ENCODE data around the gene ZHX3. TPM values are rescaled to one million over a fixed set of nuclear protein-coding genes. Genes with fewer than 3 reads are reported as not detected.

The ZHX3 gene
- total RNA-seq, 2 experiments from 2014 or later, result 12.8 to 15.4 TPM

GRCh38 chr20:41350408-41350962 lies 33.0 kb upstream of the ZHX3 start:
- intact Hi-C loops (cut with DNase I, micrococcal nuclease), result no loop called here
- ChIA-PET POLR2A (interaction anchor here (0.6 to 0.7 kb wide), 2 partner anchors 35 to 98 kb away, joined by 3 to 5 read pairs; no protein-coding TSS in a partner anchor), CTCF (interaction anchor here (0.6 to 0.7 kb wide), 2 partner anchors 17 to 121 kb away, joined by 3 read pairs; no protein-coding TSS in a partner anchor)
- DNase-seq (no peak), ATAC-seq (no peak)
- Mint-ChIP-seq H3K27me3 (no peaks in the 10 kb centered on the region), H3K27ac (no peak overlapping the region), H3K4me3 (no peak overlapping the region), H3K9me3 (ENCODE audit: low read depth) (no peaks in the 10 kb centered on the region), H3K4me1 (no peaks in the 10 kb centered on the region), H3K36me3 (ENCODE audit: low read depth) (no peaks in the 10 kb centered on the region)

DNA sequence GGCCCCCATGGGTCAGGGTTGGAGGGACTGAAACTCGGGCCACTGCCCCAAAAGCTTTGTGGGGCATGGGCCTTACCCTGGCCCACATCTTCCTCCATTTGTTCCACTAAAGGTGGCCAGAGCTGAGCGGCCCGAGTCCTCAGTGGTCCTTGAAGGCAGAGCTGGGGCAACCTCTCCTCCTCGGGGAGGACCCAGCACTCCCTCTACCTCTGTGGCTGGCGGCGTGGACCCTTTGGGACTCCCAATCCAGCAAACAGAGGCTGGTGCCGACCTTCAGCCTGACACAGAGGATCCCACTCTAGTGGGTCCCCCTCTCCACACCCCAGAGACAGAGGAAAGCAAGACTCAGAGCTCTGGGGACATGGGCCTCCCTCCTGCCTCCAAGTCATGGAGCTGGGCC lies 32.4 kb upstream of the ZHX3 start:
- DNase-seq (no peak), ATAC-seq (no peak)
- ChIA-PET CTCF (no interaction called here), POLR2A (no interaction called here)
- Mint-ChIP-seq H3K4me1 (no peaks in the 10 kb centered on the region), H3K9me3 (ENCODE audit: low read depth) (no peaks in the 10 kb centered on the region), H3K36me3 (ENCODE audit: low read depth) (no peaks in the 10 kb centered on the region), H3K27me3 (no peaks in the 10 kb centered on the region), H3K27ac (no peak overlapping the region), H3K4me3 (no peak overlapping the region)
- intact Hi-C loops (cut with DNase I, micrococcal nuclease), result no loop called here

DNA sequence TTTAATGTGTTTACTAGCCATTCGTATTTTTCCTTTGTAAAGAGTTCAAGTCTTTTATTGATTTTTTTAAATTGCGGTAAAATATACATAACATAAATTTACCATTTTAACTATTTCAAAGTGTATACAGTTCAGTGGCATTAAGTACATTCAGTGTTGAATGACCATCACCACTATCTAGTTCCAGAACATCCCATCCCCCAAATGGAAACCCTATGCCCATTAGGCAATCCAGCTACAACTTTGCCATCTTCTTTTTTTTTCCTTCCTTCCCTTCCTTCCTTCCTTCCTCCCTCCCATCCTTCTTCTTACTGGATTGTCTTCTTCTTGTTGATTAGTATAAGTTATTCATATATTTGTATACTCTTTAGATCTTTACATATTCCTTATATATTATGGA lies 31.7 kb upstream of the ZHX3 start:
- H3K4me3 Mint-ChIP-seq, result no peak overlapping the region
- H3K9me3 Mint-ChIP-seq (ENCODE audit: low read depth), result no peaks in the 10 kb centered on the region
- DNase-seq (no peak), ATAC-seq (no peak)
- CTCF ChIA-PET, result no interaction called here
- no peaks in the 10 kb centered on the region for H3K27me3 Mint-ChIP-seq
- H3K36me3 Mint-ChIP-seq (ENCODE audit: low read depth), result no peaks in the 10 kb centered on the region
- H3K27ac Mint-ChIP-seq, result no peak overlapping the region
- no peaks in the 10 kb centered on the region for H3K4me1 Mint-ChIP-seq
- intact Hi-C loops (cut with DNase I, micrococcal nuclease), result no loop called here
- POLR2A ChIA-PET, result no interaction called here

GRCh38 chr20:41348430-41349172 lies 31.1 kb upstream of the ZHX3 start:
- Mint-ChIP-seq H3K4me1 (no peaks in the 10 kb centered on the region), H3K4me3 (no peak overlapping the region), H3K27ac (no peak overlapping the region), H3K9me3 (ENCODE audit: low read depth) (no peaks in the 10 kb centered on the region), H3K27me3 (no peaks in the 10 kb centered on the region), H3K36me3 (ENCODE audit: low read depth) (no peaks in the 10 kb centered on the region)
- intact Hi-C loops (cut with DNase I, micrococcal nuclease), result no loop called here
- CTCF ChIA-PET, result no interaction called here
- ATAC-seq (no peak), DNase-seq (no peak)
- POLR2A ChIA-PET, result no interaction called here

GRCh38 chr20:41347523-41348429 lies 30.2 kb upstream of the ZHX3 start:
- Mint-ChIP-seq H3K9me3 (ENCODE audit: low read depth) (no peaks in the 10 kb centered on the region), H3K27me3 (no peaks in the 10 kb centered on the region), H3K4me1 (no peaks in the 10 kb centered on the region), H3K36me3 (ENCODE audit: low read depth) (no peaks in the 10 kb centered on the region), H3K4me3 (no peak overlapping the region), H3K27ac (no peak overlapping the region)
- no peak for ATAC-seq
- ChIA-PET CTCF (interaction anchor here (0.7 to 0.9 kb wide), 3 partner anchors 9 to 1310 kb away, joined by 3 read pairs; no protein-coding TSS in a partner anchor), POLR2A (no interaction called here)
- intact Hi-C loops (cut with DNase I, micrococcal nuclease), result no loop called here
- no peak for DNase-seq

- H3K4me3 Mint-ChIP-seq, result no peak overlapping the region
- ChIA-PET POLR2A (no interaction called here), CTCF (no interaction called here)
- ATAC-seq, result no peak
- no peaks in the 10 kb centered on the region for H3K9me3 Mint-ChIP-seq (ENCODE audit: low read depth)
- no peak overlapping the region for H3K27ac Mint-ChIP-seq
- H3K27me3 Mint-ChIP-seq, result no peaks in the 10 kb centered on the region
- intact Hi-C loops (cut with DNase I, micrococcal nuclease), result no loop called here
- no peaks in the 10 kb centered on the region for H3K4me1 Mint-ChIP-seq
- no peak for DNase-seq
- no peaks in the 10 kb centered on the region for H3K36me3 Mint-ChIP-seq (ENCODE audit: low read depth)
Measured at GRCh38 chr20:41345729-41346067, 28.2 kb upstream of the ZHX3 start.

DNA sequence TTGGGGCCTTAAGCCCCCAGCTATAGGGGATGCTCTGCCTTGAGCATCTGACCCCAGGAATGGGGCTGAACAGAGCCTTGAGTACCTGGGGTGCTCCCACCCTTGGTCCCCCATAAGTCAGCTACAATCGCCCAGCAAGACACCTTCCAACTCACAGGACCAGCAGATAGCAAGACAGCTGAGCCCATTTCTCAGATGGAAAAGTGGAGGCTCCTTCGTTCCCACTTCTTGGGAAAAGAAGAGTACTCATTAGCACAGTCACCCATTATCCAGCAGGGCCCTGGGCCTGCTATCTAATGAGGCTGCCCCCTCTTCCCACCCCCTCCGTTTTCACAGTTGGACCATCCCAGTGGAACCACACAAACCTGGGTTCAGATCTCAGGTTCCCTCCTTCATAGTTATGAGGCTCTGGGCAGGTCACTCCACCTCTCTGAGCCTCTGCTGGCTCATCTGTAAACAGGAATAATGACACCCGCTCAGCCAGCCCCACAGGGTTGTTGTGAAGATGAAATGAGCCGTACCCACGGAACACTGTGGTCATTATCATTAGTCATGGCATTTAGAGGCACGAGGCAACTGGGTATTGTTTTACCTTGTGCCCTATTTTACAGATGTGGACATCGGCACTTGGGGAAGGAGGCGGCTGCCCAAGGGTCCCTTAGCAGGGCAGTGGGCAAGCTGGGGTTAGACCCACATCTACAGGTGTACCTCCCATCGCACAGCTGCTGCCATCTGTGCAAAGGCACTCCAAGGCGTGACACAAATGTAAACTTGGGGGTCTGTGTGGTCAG lies 27.6 kb upstream of the ZHX3 start:
- Mint-ChIP-seq H3K4me1 (peaks cover 5% of the 10 kb centered on the region), H3K36me3 (ENCODE audit: low read depth) (no peaks in the 10 kb centered on the region), H3K9me3 (ENCODE audit: low read depth) (no peaks in the 10 kb centered on the region), H3K27ac (no peak overlapping the region), H3K27me3 (no peaks in the 10 kb centered on the region), H3K4me3 (no peak overlapping the region)
- DNase-seq (no peak), ATAC-seq (no peak)
- intact Hi-C loops (cut with DNase I, micrococcal nuclease), result loop anchor here in 1 of 2 experiments (5.0 kb wide), 1 partner anchor 113 kb away; no protein-coding TSS in a partner anchor
- CTCF ChIA-PET, result interaction anchor here (0.7 to 1.5 kb wide), 4 partner anchors 55 to 556 kb away, joined by 3 to 5 read pairs (median 4); no protein-coding TSS in a partner anchor
- POLR2A ChIA-PET, result no interaction called here

DNA sequence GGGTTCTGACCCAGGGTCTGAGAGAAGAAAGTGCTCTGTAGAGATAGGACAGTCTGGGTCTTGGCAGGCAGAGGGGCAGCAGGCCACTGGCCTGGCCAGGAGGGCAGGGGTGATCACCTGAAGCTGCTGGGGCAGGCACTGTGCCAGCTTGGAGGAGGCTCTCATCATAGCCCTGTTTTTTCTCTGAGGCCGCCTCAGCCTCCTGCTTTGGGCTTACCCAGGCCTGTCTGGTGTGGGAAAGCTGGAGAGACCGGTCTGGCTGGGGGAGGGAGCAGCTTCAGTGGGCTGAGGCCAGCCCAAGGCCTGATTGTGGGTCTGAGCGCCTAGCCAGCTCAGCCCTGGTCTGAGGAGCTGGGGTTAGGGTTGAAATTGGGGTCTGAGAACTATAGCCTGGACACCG lies 26.9 kb upstream of the ZHX3 start:
- Mint-ChIP-seq H3K4me1 (peaks cover 7% of the 10 kb centered on the region), H3K27me3 (peaks cover under 1% of the 10 kb centered on the region), H3K36me3 (ENCODE audit: low read depth) (no peaks in the 10 kb centered on the region), H3K27ac (no peak overlapping the region), H3K9me3 (ENCODE audit: low read depth) (no peaks in the 10 kb centered on the region), H3K4me3 (no peak overlapping the region)
- intact Hi-C loops (cut with DNase I, micrococcal nuclease), result loop anchor here in 1 of 2 experiments (5.0 kb wide), 1 partner anchor 112 kb away; no protein-coding TSS in a partner anchor
- DNase-seq, result no peak
- CTCF ChIA-PET, result interaction anchor here (0.7 to 1.5 kb wide), 4 partner anchors 56 to 555 kb away, joined by 3 to 5 read pairs (median 4); no protein-coding TSS in a partner anchor
- no peak for ATAC-seq
- POLR2A ChIA-PET, result interaction anchor here (0.6 kb wide), 1 partner anchor 144 kb away, joined by 4 read pairs; no protein-coding TSS in a partner anchor

DNA sequence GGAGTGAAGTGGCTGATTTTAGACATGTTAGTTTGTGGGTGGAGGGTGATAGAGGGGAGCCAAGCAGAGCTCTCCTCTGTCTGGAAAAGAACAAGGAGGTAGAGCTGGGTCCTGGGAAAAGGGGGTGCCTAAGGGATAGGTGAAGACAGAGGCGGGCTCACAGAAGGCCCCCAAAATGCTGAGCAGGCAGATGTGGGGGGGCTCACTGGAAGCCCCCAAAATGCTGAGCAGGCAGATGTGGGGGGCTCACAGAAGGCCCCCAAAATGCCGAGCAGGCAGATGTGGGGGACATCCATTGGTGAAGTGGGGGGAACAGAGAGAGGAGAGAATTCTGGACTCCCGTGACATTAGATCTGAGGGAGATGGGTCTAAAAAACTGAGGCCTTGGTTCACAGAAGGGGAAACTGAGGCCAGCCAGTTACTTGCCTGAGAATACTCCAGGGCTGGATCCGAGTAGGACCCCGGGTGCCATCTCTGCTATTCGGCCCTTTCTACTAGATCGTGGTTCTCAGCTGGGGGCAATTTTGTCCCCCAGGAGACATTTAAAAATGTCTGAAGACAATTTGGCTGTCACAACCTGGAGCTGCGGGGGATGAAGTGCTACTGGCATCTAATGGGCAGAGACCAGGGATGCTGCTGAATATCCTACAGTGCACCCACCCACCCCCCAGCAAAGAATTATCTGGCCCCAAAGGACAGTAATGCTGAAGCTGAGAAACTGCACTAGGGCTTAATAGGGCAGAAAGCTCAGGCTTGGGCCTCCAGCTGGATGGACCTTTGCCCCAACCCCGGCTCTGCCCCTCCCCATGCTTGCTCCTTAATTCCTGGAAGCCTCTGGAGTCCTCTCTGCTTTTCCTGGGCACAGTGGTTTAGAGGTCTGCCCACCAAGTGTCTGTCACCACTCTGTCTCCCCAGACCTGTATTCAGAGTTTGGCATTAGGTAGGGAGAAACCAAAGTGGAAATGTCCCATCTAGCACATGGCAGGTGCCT lies 25.2 kb upstream of the ZHX3 start:
- Mint-ChIP-seq H3K27ac (no peak overlapping the region), H3K36me3 (ENCODE audit: low read depth) (no peaks in the 10 kb centered on the region), H3K4me1 (peaks cover 7% of the 10 kb centered on the region), H3K27me3 (peaks cover 2% of the 10 kb centered on the region), H3K4me3 (no peak overlapping the region), H3K9me3 (ENCODE audit: low read depth) (no peaks in the 10 kb centered on the region)
- ChIA-PET CTCF (interaction anchor here (0.7 to 2.4 kb wide), 3 partner anchors 13 to 248 kb away, joined by 3 to 12 read pairs (median 3); no protein-coding TSS in a partner anchor), POLR2A (no interaction called here)
- ATAC-seq (no peak), DNase-seq (no peak)
- intact Hi-C loops (cut with DNase I, micrococcal nuclease), result loop anchor here in 1 of 2 experiments (5.0 kb wide), 1 partner anchor 110 kb away; no protein-coding TSS in a partner anchor
